Measurements from ENCODE around the gene TCEAL8. TPM values are rescaled to one million over a fixed set of nuclear protein-coding genes. Genes with fewer than 3 reads are reported as not detected.

TCEAL8 gene
- 16.9 to 41.0 TPM (median 30.2 TPM) in 5 replicates for total RNA-seq (2022; extraction: Qiagen RNA extraction; ENCODE audit: low read depth)

GRCh38 chrX:103254921-103255493 lies at the start of gene TCEAL8:
TCEAL8 (minus strand) TSS chrX:103255155; CDS start chrX:103253979, 1,176 bp downstream.

GRCh38 chrX:103276581-103277002 lies 21.6 kb upstream of the TCEAL8 start, which contains the start of gene TCEAL5:
TCEAL5 (minus strand) TSS chrX:103276750; CDS start chrX:103274563, 2,187 bp downstream.

GRCh38 chrX:103214870-103215424 lies 40.0 kb downstream of the TCEAL8 start, which contains the start of gene BEX4:
BEX4 (plus strand) TSS chrX:103215108; CDS start chrX:103216154, 1,046 bp downstream.

Other genes starting within 250 kb of the TCEAL8 start
- gene BEX1, start 191.0 kb downstream of the TCEAL8 start, total RNA-seq (2022; extraction: Qiagen RNA extraction; ENCODE audit: low read depth) = not detected in 5 replicates
- gene NXF3, start 162.0 kb downstream of the TCEAL8 start, total RNA-seq (2022; extraction: Qiagen RNA extraction; ENCODE audit: low read depth) = not detected in 5 replicates
- gene BEX4, start 40.0 kb downstream of the TCEAL8 start, total RNA-seq (2022; extraction: Qiagen RNA extraction; ENCODE audit: low read depth) = 1.4 to 2.3 TPM (median 2.2 TPM) in 5 replicates
- not detected in 5 replicates for gene TCEAL5, start 21.6 kb upstream of the TCEAL8 start, total RNA-seq (2022; extraction: Qiagen RNA extraction; ENCODE audit: low read depth)
- 7.5 to 12.9 TPM (median 10.3 TPM) in 5 replicates for gene BEX2, start 55.8 kb upstream of the TCEAL8 start, total RNA-seq (2022; extraction: Qiagen RNA extraction; ENCODE audit: low read depth)
- not detected in 5 replicates for gene TCEAL7, start 75.1 kb upstream of the TCEAL8 start, total RNA-seq (2022; extraction: Qiagen RNA extraction; ENCODE audit: low read depth)
- 79.9 to 165 TPM (median 90.7 TPM) in 5 replicates for gene TCEAL9, start 101.4 kb upstream of the TCEAL8 start, total RNA-seq (2022; extraction: Qiagen RNA extraction; ENCODE audit: low read depth)
- gene BEX3, start 121.4 kb upstream of the TCEAL8 start, total RNA-seq (2022; extraction: Qiagen RNA extraction; ENCODE audit: low read depth) = 189 to 260 TPM (median 254 TPM) in 5 replicates